NCI-H82 (cell line): ENCODE measurements around the gene GOLIM4.
A peak's percentile ranks its signal among the peaks of the same experiment; 100 is the strongest.

ENCODE experiments used
- DNase-seq: peaks from one replicate; lab custom pipeline; 2025; lab: John Stamatoyannopoulos, UW

GOLIM4 gene

GRCh38 chr3:168096210-168096652 lies 507 bp upstream of the GOLIM4 start:
- peak; percentile 98 for DNase-seq

DNA sequence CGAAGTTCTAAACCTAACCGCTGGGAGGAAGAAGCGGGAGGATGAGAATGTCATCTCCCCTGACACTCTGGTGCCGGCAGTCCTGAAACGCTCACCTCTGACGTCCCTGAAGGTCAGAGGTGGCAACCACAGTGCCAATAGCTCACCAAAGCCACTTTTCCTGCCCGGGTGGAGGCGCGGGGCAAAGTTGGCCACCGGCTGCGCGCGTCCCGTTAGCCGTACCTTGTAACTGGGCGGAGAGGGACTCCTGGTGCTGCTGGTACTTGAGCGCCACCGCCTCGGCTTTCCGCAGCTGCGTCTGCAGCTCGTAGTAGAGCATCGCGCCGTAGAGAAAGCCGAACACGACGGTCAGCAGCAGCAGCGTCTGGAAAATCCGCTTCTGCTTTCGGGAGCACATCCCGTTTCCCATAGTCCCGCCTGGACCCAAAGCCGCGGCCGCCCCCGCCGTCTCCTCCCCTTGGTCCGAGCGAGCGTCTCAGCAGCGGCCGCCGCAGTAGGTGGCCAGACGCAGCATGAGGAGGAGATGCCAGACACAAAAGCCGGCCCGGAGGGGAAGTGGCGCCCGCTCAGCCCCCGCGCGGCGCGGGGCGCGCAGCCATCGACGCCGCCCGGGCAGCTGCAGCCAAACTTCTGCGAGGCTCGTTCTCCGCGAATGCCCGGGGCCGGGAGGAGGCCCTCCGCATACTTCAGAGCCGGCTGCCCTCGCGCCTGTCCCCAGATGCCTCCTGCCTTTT lies 680 bp downstream of the GOLIM4 start:
- DNase-seq, result peak; percentile 77

- DNase-seq, result peak; percentile 89
Measured at GRCh38 chr3:168094580-168094876, 1.2 kb downstream of the GOLIM4 start.

DNA sequence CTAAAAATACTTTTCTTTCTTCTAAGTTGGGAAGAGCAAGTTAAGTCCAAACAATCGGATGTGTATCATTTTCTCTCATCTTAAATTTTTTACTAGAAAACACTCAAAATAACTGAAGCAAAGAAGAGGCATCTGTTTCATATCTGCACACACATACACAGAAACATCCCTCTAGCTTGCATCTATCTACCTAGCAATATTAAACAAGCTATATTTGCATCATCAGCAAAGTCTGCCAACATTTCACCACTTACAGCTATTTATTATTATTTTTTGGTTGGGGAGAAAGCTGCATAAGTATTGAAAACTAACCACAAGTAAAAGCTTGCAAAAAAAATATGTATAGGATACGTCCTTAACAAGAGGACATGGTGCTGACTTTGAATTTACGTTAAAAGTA lies 1.9 kb downstream of the GOLIM4 start:
- DNase-seq, result no peak

GRCh38 chr3:168093229-168093628 lies 2.5 kb downstream of the GOLIM4 start:
- peak; percentile 38 for DNase-seq

GRCh38 chr3:168091941-168092340 lies 3.8 kb downstream of the GOLIM4 start:
- peak; percentile 41 for DNase-seq

GRCh38 chr3:168091302-168091858 lies 4.3 kb downstream of the GOLIM4 start:
- DNase-seq, result peak; percentile 19

DNA sequence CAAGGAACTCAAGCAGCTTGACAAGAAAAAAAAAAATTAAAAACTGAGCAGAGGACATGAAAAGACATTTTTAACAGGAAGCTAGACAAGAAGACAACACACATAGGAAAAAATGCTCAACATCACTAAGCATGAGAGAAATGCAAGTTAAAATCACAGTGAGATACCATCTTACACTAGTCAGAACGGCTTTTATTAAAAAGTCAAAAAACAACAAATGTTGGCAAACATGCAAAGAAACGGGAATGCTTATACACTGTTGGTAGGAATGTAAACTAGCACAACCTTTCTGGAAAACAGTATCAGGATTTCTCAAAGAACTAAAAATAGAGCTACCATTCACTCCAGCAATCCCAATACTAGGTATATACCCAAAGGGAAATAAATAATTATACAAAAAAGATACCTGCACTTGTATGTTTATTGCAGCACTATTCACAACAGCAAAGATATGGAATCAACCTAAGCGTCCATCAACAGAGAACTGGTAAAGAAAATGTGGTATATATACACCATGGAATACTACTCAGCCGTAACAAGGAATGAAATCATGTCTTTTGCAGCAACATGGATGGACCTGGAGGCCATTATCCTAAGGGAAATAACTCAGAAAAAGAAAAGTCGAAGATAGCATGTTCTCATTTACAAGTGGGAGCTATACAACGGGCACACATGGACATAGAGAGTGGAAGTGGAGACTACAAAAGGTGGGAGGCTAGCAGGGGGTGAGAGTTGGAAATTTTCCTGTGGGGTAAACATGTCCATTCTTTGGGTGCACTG lies 5.2 kb downstream of the GOLIM4 start:
- no peak for DNase-seq

DNA sequence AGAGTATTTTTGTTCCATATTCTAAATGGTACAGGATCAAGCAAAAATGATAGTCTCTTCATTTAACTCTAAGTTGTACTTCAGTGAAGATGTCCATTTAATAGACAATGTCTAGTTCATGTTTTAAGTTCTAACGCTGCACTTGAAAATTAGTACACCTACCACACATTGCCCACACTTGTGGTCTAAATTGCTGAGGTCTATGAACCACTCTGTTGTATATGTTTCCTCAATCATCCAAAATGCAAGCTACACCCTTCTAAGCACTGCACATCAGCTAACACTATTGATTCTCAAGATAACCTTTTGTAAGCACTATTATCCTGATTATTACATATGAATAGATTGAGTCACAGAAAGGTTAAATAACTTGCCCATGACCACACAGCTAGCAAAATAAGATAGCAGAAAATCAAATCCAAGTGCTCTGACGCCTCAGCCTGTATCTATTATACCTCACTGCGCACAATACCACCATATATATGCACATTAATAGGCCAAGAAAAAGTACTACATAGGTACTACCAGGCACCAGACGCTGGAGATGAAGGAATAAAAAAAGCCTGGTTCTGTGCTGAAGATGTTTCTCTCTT lies 6.4 kb downstream of the GOLIM4 start:
- no peak for DNase-seq

- peak; percentile 43 for DNase-seq
Measured at GRCh38 chr3:168088106-168088720, 7.5 kb downstream of the GOLIM4 start.

- peak; percentile 89 for DNase-seq
Measured at GRCh38 chr3:168087539-168087938, 8.2 kb downstream of the GOLIM4 start.

GRCh38 chr3:168086541-168087260 lies 9.0 kb downstream of the GOLIM4 start:
- DNase-seq, result peak; percentile 75

- no peak for DNase-seq
Measured at GRCh38 chr3:168085491-168086119, 10.1 kb downstream of the GOLIM4 start.

DNA sequence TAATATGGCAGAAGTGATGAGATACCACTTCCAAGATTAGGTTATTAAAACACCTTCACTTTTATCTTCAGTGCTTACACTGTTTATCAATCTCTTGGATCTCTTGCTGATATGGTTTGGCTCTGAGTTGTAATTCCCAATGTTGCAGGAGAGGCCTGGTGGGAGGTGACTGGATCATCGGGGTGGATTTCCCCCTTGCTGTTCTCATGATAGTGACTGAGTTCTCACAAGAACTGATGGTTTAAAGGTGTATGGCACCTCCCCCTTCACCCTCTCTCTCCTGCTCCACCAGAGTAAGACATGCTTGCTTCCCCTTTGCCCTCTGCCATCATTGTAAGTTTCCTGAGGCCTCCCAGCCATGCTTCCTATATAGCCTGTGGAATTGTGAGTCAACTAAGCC lies 11.8 kb downstream of the GOLIM4 start:
- DNase-seq, result no peak

DNA sequence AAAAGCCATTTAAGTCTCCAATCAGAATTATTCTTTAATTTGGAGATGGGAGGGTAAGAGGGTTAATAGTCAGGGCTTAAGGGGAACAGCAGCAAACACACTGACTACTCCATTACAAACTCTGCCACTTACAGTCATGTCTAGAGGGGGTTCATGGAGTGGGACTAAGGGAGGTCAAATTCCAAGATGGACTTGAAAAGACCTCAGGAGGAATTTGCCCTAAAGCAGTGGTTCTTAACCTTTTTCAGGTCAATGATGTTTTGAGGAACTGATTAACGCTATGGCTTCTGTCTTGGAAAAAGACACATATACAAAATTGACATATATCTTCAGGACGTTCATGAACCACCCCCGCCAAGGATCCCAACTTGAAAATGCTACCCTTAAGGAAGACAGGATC lies 13.9 kb downstream of the GOLIM4 start:
- DNase-seq, result peak; percentile 29

GRCh38 chr3:168081171-168081771 lies 14.5 kb downstream of the GOLIM4 start:
- peak; percentile 67 for DNase-seq

DNA sequence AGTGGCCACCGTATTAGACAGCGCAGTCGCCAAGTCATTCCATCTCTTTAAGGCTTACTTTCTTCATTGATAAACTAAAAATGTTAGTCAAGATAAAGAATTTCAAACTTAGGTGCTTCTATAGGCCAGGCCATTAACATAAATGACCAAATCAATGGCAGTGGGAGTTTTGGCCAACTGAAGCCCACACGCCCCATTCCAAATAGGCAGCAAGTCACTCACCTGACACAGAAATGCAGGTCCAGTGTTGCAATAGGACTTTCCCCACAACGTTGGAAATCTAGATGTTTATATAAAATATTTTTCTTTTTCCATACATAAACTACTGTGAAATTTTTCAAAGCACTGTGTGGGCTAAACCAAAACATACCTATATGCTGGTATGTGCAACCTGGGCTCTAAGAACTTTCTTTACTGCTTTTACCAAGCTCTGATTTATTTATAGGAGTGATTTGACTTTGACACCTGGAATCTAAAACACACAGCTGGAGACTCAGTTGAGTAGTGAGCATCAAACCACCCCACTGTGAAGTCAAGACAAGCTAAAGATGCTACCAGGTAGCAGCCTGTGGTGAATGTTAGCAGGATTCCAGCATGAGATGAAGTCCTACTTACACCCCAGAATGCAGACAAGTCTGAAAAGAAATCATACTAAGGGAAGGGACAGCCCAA lies 15.1 kb downstream of the GOLIM4 start:
- no peak for DNase-seq

- DNase-seq, result no peak
Measured at GRCh38 chr3:168080022-168080421, 15.7 kb downstream of the GOLIM4 start.

DNA sequence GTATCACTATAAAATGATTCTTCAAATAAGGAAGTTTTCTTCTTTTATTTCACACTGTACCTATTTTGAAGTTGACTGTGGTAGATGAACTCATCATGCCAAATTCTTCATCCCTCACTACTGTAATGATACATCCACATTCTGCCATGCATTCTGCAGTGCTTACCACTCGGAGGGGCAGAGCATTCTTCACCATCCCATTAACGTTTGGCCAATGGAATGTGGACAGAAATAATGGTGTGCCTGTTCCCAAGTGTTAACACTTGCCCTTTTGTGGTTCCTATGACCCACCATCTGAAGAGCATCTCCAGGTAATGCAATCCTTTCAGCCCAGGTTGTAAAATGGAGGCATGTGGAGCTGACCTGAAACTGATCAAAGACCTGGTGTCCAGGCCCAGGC lies 18.6 kb downstream of the GOLIM4 start:
- DNase-seq, result no peak
